GM18870 (cell line): ENCODE data around the gene RANBP3.
"Not testable (repeated sequence)": the region's sequence is repeated elsewhere in the genome, so short reads cannot be mapped to it uniquely, and the experiment has no call there.

Source experiments
- ATAC-seq: cut with Tn5 transposase; IDR thresholded peaks from one replicate; pipeline ENCODE4 v1.9.1; 2021; ENCODE audit warnings: moderate library complexity; ENCODE audit not compliant: unreplicated experiment

RANBP3 gene

DNA sequence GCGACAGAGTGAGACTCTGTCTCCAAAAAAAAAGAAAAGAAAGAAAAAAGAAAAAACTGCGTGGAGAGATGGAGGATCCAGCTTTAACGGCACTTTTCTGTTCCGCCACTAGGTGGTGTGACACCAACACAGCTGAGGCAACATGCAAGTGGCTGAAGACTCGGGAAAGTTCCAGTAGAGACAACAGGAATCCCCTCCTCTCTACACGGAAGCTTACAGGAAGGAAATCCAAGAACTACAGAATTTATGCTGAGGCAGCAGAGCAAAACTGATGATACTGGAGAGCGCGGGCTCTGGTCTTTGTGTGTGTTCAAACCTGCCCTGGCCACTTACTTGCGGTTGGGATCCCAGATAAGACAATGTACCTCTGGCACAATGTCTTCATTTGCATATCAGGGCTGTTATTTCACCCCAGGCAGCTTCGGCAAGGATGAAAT, 9.9 kb downstream of the RANBP3 start:
- ATAC-seq: no peak

DNA sequence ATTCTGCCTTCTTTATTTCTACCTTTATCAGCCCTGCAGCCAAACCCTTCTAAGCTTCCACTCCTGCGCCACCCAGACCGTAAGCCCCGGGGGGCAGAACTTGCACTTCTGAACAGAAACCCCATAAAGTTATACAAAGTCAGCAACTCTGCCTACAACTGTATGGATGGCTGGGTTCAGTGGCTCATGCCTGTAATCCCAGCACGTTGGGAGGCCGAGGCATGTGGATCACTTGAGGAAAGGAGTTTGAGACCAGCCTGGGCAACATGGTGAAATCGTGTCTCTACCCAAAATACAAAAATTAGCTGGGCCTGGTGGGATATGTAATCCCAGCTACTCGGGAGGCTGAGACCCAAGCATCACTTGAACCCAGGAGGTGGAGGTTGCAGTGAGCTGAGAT, 10.4 kb downstream of the RANBP3 start:
- no peak for ATAC-seq

DNA sequence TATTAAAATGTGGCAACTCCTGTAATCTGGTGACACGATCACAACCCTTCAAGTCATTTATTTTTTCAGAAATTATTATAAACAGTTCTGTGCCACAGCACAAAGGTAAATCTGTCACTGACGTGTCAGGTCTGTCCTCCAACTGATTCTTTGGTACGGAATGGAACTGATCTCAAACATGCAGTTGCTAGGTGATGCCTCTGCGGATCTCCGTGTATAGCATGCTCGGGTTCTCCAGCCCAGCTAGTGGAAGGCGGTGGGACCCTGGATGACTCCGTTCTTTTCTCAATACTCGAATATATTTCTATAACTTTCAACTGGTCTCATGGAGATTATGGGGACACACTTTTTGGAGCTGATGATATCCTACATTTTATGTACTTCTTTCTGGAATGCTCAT, 11.0 kb downstream of the RANBP3 start:
- no peak for ATAC-seq

DNA sequence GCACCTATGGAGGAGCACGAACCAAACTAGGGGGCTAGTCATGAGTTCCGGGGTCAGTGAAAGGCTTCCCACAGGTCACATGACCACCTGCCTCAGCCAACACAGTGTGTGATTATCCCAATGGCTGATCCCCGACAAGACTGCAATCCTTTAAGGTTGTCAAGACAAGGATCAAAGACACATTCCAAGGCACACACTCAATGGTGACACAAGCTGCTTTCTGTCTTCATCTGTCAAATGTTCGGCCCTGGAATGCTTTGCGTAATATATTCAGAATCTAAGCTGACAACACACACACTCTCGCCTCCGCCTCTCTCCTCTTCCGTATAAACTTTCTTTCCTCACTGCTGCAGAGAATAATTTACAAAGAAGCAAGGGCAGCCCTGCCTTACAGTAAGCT, 11.7 kb downstream of the RANBP3 start:
- ATAC-seq: no peak

DNA sequence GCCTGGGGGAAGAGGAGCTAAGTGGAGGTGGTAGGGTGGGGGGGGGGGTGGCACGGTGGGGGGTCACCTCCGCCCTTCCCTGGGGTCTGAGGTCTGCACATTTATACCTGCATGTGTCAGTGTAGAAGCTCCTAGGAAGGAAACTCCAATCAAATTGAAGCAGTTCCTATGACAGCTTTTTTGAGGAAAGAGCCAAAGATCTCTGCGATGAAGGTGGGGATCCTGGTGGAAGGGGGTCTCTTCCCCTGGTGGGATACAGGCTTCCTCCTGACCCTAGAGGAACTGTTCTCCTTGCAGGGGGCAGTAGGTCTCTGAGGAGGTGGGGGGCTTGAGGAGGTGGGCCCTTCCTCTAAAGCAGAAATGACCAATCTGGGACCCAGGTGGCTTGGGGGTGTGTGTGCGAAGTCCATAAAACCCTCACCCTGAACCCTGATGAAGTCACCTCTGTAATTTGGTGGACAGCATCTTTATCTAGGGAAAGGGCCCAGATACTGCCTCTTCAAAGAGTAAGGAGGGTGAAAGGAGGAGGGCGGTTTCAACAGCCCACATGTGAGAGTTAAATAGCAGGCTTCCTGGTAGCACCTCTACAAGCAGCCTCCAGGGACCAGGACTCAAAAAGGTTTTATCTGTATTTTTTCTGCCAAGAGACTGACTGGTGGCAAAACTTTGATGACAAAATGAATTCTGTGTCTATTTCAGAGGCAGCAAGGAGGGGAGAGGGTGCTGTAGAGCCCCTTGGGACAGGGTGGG, 12.9 kb downstream of the RANBP3 start:
- ATAC-seq: no peak

DNA sequence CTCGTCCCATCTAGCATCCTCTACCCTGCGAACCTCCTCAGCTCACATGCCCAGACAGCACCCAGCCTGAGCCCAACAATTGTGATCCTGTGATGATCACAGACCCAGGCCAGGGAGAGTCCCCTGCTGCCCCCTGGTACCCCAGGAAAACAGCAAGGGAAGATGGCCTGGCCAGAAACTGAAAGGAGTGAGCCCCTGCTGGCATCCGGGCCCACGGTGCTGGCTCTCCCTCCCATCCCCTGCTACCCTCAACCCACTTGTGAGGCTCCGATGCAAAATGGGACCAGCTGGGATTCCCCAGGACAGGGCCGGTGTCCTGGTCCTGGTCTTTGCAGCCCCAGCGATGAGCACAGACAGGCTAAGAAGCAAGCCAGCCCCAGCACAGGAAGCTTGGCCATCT, 14.1 kb downstream of the RANBP3 start:
- ATAC-seq: no peak

DNA sequence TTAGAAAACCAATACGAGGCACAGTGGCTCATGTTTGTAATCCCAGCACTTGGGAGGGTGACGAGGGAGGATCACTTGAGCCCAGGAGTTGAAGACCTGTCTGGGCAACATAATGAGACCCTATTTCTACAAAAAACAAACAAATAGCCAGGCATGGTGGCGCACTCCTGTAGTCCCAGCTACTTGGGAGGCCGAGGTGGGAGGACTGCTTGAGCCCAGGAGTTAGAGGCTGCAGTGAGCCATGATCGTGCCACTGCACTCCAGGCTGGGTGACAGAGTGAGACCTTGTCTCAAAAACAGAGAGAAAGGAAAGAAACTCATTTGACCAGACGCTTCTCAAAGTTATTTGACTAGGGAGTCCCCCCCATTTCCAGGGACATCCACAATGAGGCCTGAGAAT, 14.7 kb downstream of the RANBP3 start:
- ATAC-seq: not testable (repeated sequence)

DNA sequence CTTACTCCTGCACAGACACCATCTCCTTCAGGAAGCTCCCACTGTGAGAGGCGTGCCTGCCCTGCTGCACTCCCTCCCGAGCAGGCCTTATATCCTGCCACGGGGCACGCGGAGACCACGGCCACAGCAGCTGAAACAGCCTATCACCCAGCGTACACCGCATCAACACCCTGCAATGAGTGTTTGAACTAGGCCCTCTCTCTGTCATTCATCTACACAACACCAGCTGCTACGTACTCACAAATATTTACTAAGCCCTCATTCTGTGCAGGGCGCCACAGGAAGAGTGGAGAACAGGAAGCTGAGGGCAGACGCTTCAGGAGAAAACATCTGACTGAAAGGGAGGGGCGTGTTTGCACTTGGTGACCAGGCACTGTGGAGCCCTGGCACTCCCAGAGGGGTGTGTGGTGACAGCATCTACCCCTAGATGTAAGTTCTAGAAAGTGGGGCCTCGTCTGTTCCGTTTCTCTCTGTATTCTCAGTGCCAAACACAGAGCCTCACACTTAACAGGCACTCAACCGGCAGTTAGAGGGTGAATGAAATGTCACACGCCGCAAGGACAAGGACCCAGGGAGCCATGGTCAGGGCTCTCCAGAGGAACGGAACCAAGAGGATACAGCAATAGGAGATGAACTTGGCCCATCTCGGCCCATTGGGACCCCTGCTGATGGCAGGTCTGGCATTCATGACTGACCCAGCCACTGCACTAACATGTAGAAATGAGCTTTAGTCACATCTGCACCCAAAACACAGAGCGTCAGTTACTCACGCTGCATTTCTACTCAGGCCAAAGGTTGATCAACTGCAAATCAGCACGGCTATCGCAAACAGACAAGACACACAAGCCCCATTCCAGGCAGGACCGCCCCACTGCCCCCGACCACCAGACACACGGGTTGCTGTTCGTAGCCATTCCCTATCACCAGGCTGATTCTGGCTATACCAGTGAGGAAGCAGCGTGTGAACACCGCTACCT, 15.7 kb downstream of the RANBP3 start:
- no peak for ATAC-seq

DNA sequence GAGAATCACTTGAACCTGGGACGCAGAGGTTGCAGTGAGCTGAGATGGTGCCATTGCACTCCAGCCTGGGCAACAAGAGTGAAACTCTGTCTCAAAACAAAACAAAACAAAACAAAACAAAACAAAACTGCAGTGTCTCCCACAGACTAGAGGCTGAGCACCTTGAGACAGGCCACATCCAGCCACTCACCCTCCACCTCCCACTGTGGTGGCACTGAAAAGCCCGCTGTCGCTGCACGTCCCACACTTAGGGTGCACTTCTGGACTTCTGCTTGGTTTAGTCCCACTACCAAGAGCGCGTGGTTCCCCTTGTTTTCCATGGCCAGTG, 16.3 kb downstream of the RANBP3 start:
- not testable (repeated sequence) for ATAC-seq

DNA sequence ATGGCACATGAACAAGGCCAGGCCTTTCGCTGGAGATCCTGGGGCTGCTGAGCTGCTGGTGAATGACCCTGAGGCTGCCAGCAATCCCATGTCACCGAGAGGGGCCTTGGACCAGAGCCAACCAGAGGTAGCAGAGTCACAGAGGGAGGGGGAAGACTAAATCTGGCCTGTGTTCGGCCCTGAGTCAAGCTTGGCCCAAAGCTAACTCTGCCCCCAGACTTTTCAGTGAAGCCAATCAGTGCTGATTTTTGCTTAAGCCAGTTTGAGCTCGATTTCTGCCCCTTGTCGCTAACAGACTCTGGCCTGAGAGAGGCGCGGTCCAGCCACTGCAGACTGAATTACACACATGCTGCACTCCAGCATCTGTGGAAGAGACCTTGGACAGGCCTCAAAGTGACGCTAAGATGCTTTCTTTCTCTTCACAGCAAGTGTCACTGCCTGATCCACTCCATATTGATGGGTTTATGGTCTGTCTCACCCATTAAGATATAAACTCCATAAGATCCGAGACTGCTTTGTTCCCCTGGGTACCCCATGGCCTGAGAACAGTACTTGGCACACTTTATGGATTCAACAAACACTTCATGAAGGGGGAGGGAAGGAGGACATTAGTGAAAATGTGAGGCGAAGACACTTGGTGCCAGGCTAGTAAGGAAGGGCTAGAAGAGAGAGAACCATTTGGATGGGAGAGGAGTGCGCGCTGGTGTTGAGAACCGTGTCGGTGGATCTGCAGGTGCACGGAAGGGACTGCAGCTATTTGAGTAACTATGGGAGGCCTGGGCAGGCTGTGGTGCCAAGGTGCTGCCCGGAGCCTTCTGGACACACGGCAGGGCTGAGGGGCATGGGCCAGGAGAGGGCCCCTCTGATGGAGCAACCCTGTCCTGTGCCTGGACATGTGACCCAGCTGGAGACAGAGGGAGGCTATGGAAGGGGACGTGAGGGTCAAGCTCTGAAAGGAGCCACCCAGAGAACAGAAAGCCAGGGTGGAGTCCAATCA, 17.6 kb downstream of the RANBP3 start:
- ATAC-seq: no peak

DNA sequence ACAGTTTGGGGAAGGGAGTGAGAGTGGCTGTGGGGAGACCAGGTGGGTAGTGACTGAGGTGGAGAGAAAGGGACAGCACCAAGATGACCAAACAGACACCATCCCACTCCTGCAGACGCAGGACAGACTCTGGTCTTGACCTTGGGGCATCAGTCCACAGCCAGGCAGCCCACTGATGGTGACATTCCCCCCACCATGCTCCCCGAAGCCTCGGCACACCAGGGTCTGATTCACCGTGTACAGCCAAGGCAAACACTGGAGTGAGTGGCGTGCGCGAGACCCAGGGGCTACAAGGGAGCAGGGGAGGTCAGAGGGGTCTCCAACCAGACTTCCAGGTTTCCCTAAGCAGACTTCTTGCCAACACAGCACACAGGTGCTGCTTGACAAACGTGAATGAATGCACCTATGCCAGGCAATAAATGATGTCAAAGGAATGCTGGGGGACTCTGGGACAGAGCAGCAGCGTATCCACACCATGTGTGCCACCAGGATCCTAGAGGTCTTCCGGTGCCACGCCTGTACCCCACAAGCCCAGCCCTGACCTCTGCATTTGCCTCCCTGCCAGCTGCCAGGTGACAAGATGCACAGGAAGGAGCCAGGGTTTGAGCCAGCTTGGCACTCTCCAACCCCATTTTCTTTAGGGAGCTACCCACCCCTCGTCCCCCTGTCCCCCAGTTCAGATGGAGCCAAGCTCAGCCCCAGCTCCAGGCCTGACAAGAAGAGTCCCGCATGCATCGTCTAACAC, 18.5 kb downstream of the RANBP3 start:
- no peak for ATAC-seq

DNA sequence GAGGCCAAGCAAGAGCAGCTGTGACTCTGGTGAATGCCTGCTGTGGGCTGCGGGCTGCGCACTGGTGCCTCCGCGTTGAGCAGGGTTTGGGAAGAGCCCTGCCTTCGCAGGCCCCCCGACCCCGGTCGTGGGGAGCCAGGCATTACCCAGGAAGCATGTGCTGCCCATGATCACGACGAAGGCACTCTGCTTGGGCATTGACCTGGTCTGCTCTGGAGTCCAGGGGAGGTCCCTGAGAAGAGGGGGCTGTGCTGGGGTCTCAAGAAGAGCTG, 19.2 kb downstream of the RANBP3 start:
- no peak for ATAC-seq

DNA sequence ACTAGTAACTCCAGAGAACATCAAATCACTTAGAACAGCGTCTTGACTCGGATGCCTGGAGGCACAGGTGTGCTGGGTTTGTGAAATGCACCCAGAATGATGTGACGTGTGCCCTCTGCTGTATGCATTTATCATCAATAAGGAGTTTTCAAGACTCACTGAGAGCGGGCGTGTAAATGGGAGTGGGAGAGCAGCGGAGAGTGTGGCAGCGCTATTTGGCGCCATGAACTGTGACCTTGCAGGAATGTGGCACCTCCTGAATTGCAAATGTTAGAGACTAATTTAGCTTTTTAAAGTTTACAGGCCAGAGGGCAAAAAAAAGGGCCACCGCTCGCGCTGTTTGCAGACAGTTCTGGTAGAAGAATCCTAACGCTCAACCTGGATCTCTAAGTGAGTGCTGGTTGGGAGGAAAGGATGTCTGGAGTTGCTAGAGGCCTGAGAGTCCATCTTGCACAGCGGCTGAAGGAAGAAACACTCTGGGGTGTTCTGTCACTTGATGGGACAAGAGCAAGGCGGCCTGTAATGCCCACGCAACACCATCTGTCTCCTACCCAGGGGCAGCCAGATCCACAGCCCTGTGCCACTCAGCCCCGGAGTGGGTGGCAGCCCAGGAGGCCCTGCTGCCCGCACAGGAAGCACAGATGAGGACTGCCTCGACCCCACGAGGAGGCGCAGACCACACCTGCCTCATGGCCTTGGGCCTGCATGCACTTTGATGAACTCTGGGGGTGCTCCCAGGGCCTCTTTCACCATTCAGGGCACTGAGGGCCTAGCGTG, 19.7 kb downstream of the RANBP3 start:
- no peak for ATAC-seq

DNA sequence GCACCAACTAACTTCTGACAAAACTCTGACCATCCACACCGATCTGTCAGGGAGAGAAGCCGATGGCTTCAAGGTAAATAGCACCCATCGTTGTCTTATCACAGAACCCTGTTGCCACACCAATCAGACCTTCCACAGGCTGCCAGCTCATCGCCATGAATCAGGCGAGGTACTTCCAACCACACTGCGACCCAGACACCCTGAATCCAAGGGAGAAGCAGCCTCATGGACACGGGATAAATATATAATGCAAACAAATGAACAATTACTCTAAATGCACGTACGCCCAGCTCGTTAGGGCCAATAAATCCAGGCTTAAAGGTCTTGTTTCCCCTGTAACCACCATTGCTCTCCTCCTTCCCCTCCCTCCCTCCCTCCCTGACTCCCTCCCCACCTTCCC, 20.8 kb downstream of the RANBP3 start:
- ATAC-seq: no peak

DNA sequence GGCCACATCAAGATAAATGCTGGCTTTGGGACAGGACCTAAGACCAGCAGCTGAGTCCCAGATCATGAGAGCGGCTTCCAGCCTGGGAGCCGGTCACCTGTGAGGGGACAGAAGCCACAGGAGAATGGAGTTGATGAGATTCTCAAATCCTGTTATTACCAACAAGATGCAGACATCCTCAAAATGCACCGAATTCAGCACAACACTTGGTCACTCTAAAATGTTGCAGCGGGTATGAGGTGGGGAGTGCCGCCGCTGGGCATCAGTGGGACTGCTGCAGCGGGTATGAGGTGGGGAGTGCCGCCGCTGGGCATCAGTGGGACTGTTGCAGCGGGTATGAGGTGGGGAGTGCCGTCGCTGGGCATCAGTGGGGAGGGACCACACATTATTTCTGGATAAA, 21.2 kb downstream of the RANBP3 start:
- ATAC-seq: no peak

DNA sequence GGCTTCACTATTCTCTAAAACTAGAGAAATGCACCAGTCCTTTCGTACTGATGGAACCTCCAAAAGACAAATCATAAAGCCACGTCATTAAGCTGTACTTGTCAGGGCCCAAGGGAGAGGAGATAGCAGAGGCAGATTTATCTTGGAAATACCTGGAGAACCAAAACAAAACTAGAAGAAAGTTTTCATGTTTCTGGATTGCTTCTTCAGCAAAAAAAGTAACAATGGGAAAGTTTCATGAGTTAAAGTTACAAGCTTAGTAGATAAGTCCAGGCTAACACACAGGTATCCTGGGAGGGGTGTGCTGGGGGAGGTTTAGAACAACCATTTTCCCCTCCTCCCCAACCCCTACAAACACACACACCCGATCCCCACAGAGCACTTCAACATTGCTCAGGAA, 21.6 kb downstream of the RANBP3 start:
- no peak for ATAC-seq

DNA sequence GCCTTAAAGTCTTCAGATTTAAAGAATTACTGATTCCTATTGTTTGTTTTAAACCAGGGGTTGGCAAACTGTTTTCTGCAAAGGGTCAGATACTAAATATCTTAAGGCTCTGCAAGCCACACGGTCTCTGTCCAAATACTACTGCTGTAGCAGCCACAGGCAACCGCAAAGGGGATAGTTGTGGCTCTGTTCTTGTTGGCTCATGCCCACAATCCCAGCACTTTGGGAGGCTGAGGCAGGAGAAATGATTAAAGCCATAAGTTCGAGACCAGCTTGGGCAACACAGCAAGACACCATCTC, 22.4 kb downstream of the RANBP3 start:
- no peak for ATAC-seq

DNA sequence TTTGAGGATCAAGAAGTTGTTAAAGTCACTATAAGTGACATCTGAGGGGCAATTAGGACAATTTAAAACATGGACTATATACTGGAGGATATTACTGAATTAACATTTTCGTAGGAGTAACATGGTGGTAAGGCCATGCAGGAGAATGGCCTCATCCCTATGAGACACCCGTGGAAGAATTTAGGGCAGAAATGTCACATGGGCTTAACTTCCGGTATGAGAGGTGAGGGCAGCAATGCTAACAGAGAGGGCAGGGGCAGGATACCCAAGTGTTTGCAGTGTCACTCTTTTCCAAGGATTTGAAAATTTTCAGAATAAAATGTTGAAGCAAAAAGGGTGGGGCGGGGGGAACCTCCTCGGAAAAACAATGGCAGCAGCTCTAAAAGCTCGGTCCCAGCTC, 23.6 kb downstream of the RANBP3 start:
- no peak for ATAC-seq

DNA sequence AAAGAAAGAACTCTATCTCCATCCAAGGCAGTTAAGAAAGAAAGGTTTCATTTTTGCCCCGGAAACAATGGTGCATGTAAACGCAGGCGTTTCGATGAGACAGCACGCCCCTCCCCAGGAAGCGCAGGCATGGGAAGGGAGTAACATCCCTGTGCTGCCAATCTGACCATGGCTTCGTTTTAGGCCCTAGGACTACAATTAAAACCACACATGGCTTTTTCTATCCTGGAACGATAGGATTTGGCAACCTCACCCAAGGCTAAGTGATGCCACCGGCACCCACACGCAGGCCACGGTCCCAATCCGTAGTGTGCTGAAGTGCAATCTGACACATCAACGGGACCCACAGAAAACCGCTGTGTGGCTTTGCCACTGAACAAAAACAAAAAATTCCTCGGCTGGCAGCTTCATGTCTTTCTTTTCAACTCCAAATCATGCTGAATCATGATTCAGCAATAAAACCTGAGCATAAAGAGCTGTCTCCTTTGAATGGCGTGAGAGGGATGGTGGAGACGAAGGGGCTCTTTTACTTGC, 24.2 kb downstream of the RANBP3 start:
- no peak for ATAC-seq
